Activated T-helper 1 cell treated with anti-CD3 and anti-CD28 coated beads, Interleukin-12 subunit alpha, Interleukin-12 subunit beta, Interleukin-2, Interleukin-4 antibody, amounts not matched to agents 30 ng/mL and 10 ng/mL and 1 ng/mL, durations not matched to agents 14 hours and 24 hours and 36 hours (primary cell): Measurements from ENCODE around the gene NFIB. TPM values are rescaled to one million over a fixed set of nuclear protein-coding genes. Genes with fewer than 3 reads are reported as not detected.

Source experiments
- DNase-seq: peaks from one replicate; pipeline ENCODE4 v3.0.0; 2021; ENCODE audit warnings: low spot score
- H3K27ac Mint-ChIP-seq: one replicate; pipeline ENCODE4 v1.8.0; 2021; ENCODE audit warnings: mild to moderate bottlenecking, mixed read lengths
- H3K27me3 Mint-ChIP-seq: one replicate; pipeline ENCODE4 v1.8.0; 2022; ENCODE audit warnings: mild to moderate bottlenecking, moderate library complexity, mixed read lengths; ENCODE audit not compliant: insufficient read depth
- H3K36me3 Mint-ChIP-seq: one replicate; pipeline ENCODE4 v1.8.0; 2021; ENCODE audit warnings: low read depth, mixed read lengths
- H3K4me1 Mint-ChIP-seq: one replicate; pipeline ENCODE4 v1.8.0; 2021; ENCODE audit warnings: low read depth, mixed read lengths
- H3K4me3 Mint-ChIP-seq: one replicate; pipeline ENCODE4 v1.8.0; 2021; ENCODE audit warnings: mild to moderate bottlenecking, moderate library complexity, mixed read lengths
- H3K9me3 Mint-ChIP-seq: one replicate; pipeline ENCODE4 v1.8.0; 2021; ENCODE audit warnings: mixed read lengths
- intact Hi-C: fragments of 100-400 bp; cut with micrococcal nuclease; formaldehyde crosslinking; loops from one replicate; pipeline ENCODE4 v1.15.1; 2024
- total RNA-seq: library from RNA; stranded (reverse); gene quantifications from 2 replicates; pipeline ENCODE4 v1.2.3, GENCODE V29; 2022

NFIB gene
- total RNA-seq, 1 donor from 2014 or later = not detected

DNA sequence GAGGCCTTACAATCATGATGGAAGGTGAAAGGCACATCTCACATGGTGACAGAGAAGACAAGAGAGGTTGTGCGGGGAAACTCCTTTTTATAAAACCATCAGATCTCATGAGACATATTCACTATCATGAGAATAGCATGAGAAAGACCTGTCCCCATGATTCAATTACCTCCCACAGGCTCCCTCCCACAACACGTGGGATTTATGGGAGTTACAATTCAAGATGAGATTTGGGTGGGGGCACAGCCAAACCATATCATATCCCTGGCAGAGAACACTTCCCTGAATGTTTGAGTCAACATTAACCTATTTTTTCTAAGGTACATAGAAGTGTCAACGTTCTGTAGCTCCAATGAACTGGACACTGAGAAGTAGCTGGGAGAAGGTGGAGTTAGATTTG lies 280.9 kb downstream of the NFIB start:
- no peak overlapping the region for H3K4me3 Mint-ChIP-seq
- intact Hi-C loops = no loop called here
- no peaks in the 10 kb centered on the region for H3K4me1 Mint-ChIP-seq
- H3K27me3 Mint-ChIP-seq = no peaks in the 10 kb centered on the region
- DNase-seq = no peak
- no peaks in the 10 kb centered on the region for H3K9me3 Mint-ChIP-seq
- H3K36me3 Mint-ChIP-seq = no peaks in the 10 kb centered on the region
- H3K27ac Mint-ChIP-seq = no peak overlapping the region
